Thyroid gland (tissue), 4 donors: ENCODE measurements around the gene CDK10.

Experiments used
- CTCF ChIP-seq, 6 experiments: fragments of 200-600 bp in 3 of 6; fragments of 450-650 bp in 3 of 6; sonication (generic) in 3 of 6; IDR thresholded peaks; one replicate each; pipeline ENCODE4 v1.5.1; 2016 to 2019; ENCODE audit warnings: antibody characterized with exemption in 6 of 6, mild to moderate bottlenecking in 2 of 6, inconsistent platforms in 1 of 6, moderate library complexity in 1 of 6
- POLR2A ChIP-seq, 2 donors: fragments of 450-650 bp; IDR thresholded peaks; one replicate each; pipeline ENCODE4 v1.6.1; 2017; ENCODE audit warnings: antibody characterized with exemption in 2 of 2, mild to moderate bottlenecking in 2 of 2, moderate library complexity in 1 of 2

- TF ChIP-seq CTCF (IDR thresholded peaks at IDR 0.05) (peak in 1 of 6 experiments; percentile 4), POLR2A (IDR thresholded peaks at IDR 0.05) (no peak)
Measured at GRCh38 chr16:89658221-89658879, 28.1 kb upstream of the CDK10 start.
